Pons (tissue), 1 donor: ENCODE measurements around the gene GAA.

ENCODE experiments used
- DNase-seq: peaks from one replicate; pipeline ENCODE4 v3.0.0-alpha.2; 2016; ENCODE audit warnings: low spot score

The GAA gene

GRCh38 chr17:80101011-80101945 is at the start of gene GAA:
Gene GAA, plus strand, starts transcription at chr17:80101581. Its CDS starts 3,006 bp downstream, at chr17:80104587.
- peak; percentile 68 for DNase-seq

- DNase-seq = no peak
Measured at GRCh38 chr17:80051681-80052080, 49.7 kb upstream of the GAA start.

GRCh38 chr17:80053102-80053501 is 48.3 kb upstream of the GAA start:
- DNase-seq = no peak

- no peak for DNase-seq
Measured at GRCh38 chr17:80055597-80055996, 45.8 kb upstream of the GAA start.

GRCh38 chr17:80058311-80058955 is 42.9 kb upstream of the GAA start:
- DNase-seq = no peak

GRCh38 chr17:80060644-80061043 is 40.7 kb upstream of the GAA start:
- DNase-seq = no peak

- no peak for DNase-seq
Measured at GRCh38 chr17:80061421-80061820, 40.0 kb upstream of the GAA start.

- peak; percentile 24 for DNase-seq
Measured at GRCh38 chr17:80063830-80064585, 37.4 kb upstream of the GAA start.

- DNase-seq = no peak
Measured at GRCh38 chr17:80064696-80065095, 36.7 kb upstream of the GAA start.

- DNase-seq = no peak
Measured at GRCh38 chr17:80065478-80066170, 35.8 kb upstream of the GAA start.

GRCh38 chr17:80067393-80067986 is 33.9 kb upstream of the GAA start:
- no peak for DNase-seq

GRCh38 chr17:80068301-80069222 is 32.8 kb upstream of the GAA start:
- no peak for DNase-seq

GRCh38 chr17:80070375-80071115 is 30.8 kb upstream of the GAA start:
- DNase-seq = no peak

GRCh38 chr17:80071116-80071841 is 30.1 kb upstream of the GAA start:
- peak; percentile 53 for DNase-seq

- DNase-seq = no peak
Measured at GRCh38 chr17:80072410-80072809, 29.0 kb upstream of the GAA start.

GRCh38 chr17:80080081-80080480 is 21.3 kb upstream of the GAA start:
- no peak for DNase-seq

GRCh38 chr17:80081596-80081995 is 19.8 kb upstream of the GAA start:
- no peak for DNase-seq

GRCh38 chr17:80082403-80083135 is 18.8 kb upstream of the GAA start:
- DNase-seq = peak; percentile 65
